MM.1S (cell line): ENCODE measurements around the gene TMEM259.

Source experiments
- CTCF ChIP-seq: fragments of 300-600 bp; sonication (generic); IDR thresholded peaks from 2 replicates; pipeline ENCODE4 v1.5.1; 2016; ENCODE audit warnings: antibody characterized with exemption, low read length, mixed read lengths
- EZH2 ChIP-seq: fragments of 300-600 bp; sonication (generic); optimal IDR thresholded peaks from 2 replicates; pipeline ENCODE3; 2017; ENCODE audit warnings: low read depth, mild to moderate bottlenecking, antibody characterized with exemption, low read length, mixed read lengths

- no peak for TF ChIP-seq CTCF
- no peak for TF ChIP-seq EZH2
Observed at GRCh38 chr19:1004803-1005664, 15.9 kb downstream of the TMEM259 start.
